Erythroblast (primary cell): ENCODE data around the gene ZFR.

Experiments
- GATA1 ChIP-seq: IDR thresholded peaks from 2 replicates; pipeline ENCODE4 v1.6.1; 2011; ENCODE audit warnings: low read depth, mild to moderate bottlenecking, control low read depth, low read length, moderate library complexity
- POLR2A ChIP-seq: IDR thresholded peaks from 2 replicates; pipeline ENCODE4 v1.6.1; 2011; ENCODE audit warnings: mild to moderate bottlenecking, low read length

DNA sequence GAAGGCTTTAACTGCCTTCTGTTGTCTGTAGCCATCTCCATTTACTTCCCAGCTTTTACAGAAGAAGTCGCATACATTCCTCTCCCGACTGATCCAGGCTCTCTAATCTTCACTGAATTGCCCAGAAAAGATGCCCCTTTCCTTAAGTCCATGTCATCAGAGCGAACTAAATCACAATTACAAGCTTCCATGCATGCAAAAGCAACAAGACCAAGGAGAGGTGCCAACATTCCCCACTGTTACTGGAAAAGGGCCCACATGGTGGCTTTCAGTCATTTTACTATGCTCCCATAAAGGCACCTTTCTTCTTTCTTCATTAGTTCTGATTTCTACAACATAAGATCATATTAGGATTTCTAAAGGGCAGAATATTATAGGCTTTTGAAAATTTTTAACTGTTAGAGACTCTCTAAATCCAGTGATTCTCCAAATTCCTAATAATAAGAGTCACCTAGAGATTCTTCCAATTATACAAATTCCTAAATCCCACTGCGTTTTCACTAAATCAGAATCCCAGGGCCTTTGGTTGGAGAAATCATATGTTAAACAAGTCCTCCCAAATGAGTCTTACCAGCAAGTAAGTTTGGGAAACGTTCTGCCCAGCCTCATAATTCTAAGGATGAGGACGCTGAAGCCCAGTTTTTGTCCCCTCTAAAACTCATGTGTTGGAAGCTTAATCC, 17.0 kb upstream of the ZFR start:
- TF ChIP-seq POLR2A (no peak), GATA1 (no peak)
